Breast epithelium (tissue), 3 donors: ENCODE data around the gene C12orf56.

ENCODE experiments used
- CTCF ChIP-seq, 3 donors: fragments of 450-650 bp; IDR thresholded peaks; one replicate each; pipeline ENCODE4 v1.5.1; 2016 to 2017; ENCODE audit warnings: antibody characterized with exemption in 3 of 3, mild to moderate bottlenecking in 3 of 3, moderate library complexity in 3 of 3
- POLR2A ChIP-seq: fragments of 450-650 bp; IDR thresholded peaks from one replicate; pipeline ENCODE4 v1.6.1; 2016; ENCODE audit warnings: antibody characterized with exemption, mild to moderate bottlenecking, moderate library complexity

GRCh38 chr12:64218597-64218996 lies 172.0 kb downstream of the C12orf56 start:
- TF ChIP-seq CTCF (IDR thresholded peaks at IDR 0.05): no peak
- TF ChIP-seq POLR2A: no peak
